Measurements from ENCODE around the gene FILIP1L. TPM values are rescaled to one million over a fixed set of nuclear protein-coding genes. Genes with fewer than 3 reads are reported as not detected.
A peak's percentile ranks its signal among the peaks of the same experiment; 100 is the strongest.

FILIP1L gene
- total and polyA plus RNA-seq, 2 of the 4 experiments (the other 2 are of a cell fraction) = 11.5 to 19.9 TPM

DNA sequence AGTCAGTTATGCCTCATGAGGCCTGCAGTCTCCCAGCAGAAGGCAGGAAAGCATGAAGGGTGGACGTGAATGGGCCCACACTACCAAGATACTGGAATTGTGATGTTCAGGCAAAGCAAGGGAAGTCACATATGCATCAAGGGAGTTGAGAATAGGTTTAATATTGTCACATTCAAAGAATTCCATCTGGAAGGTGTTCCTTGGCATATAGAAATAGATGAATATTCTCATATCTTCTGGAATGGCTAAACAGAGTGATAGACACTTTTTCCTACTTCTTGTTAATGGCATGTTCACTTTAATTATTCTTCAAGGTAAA is 193.0 kb downstream of the FILIP1L start:
- WGBS, 2 experiments (ENCODE audit: extremely low coverage in 2 of 2, insufficient read length in 1 of 2) = no CpG with 5 or more reads among the region's 1 CpG
- CTCF ChIA-PET = no interaction called here
- peak overlapping the region; percentile 43; the same call in 1 of the 2 replicates for H2BK20ac ChIP-seq (ENCODE audit: low read depth, low read length)

More for the DNA sequence above, 193.0 kb downstream of the FILIP1L start:
- no peak overlapping the region for H2BK15ac ChIP-seq (ENCODE audit: low read depth, low read length)
- H3K27me3 ChIP-seq (ENCODE audit: control insufficient read depth, insufficient read depth, low read length) = no peaks in the 10 kb centered on the region
- no TSS peak for BruUV-seq (replicated peaks)
- no peak overlapping the region for H2AFZ ChIP-seq (replicated peaks; ENCODE audit: low read length, poor library complexity)
- dilution Hi-C loops (cut with HindIII; ENCODE audit: low sequenced_read_pairs, unreplicated experiment) = no loop called here
- H3K4me3 ChIP-seq (ENCODE audit: insufficient read depth, low read depth, low read length) = no peak overlapping the region
- peak overlapping the region; percentile 55; the same call in 1 of the 2 replicates for H2BK120ac ChIP-seq (ENCODE audit: low read depth, low read length)
- no peaks in the 10 kb centered on the region for H3K9me3 ChIP-seq (ENCODE audit: control insufficient read depth, insufficient read depth, low read length)
- no peak overlapping the region for H3K56ac ChIP-seq (ENCODE audit: extremely low read depth, insufficient read depth, low read length)
- H3K4me2 ChIP-seq (ENCODE audit: low read depth, low read length) = no peak overlapping the region
- H4K5ac ChIP-seq (ENCODE audit: low read depth, low read length) = peak overlapping the region; percentile 81
- in situ Hi-C loops (cut with MboI; ENCODE audit: low sequenced_read_pairs) = no loop called here
- intact Hi-C loops (cut with micrococcal nuclease) = no loop called here
- H3K18ac ChIP-seq (ENCODE audit: low read depth, low read length) = peak overlapping the region; percentile 76; the same call in 1 of the 2 replicates
- POLR2A ChIA-PET (ENCODE audit: unreplicated experiment) = no interaction called here
- no peak for TF ChIP-seq CEBPB (IDR thresholded peaks at IDR 0.05; ENCODE audit: low read depth, low read length)
- TF ChIP-seq, protein P1, sequence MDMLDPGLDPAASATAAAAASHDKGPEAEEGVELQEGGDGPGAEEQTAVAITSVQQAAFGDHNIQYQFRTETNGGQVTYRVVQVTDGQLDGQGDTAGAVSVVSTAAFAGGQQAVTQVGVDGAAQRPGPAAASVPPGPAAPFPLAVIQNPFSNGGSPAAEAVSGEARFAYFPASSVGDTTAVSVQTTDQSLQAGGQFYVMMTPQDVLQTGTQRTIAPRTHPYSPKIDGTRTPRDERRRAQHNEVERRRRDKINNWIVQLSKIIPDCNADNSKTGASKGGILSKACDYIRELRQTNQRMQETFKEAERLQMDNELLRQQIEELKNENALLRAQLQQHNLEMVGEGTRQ (IDR thresholded peaks at IDR 0.05; ENCODE audit: low read depth, low read length) = no peak
- no peak for TF ChIP-seq MAFK (IDR thresholded peaks at IDR 0.05; ENCODE audit: low read depth, low read length)
- TF ChIP-seq RAD21 (IDR thresholded peaks at IDR 0.05; ENCODE audit: low read length) = no peak
- TF ChIP-seq, protein P2, sequence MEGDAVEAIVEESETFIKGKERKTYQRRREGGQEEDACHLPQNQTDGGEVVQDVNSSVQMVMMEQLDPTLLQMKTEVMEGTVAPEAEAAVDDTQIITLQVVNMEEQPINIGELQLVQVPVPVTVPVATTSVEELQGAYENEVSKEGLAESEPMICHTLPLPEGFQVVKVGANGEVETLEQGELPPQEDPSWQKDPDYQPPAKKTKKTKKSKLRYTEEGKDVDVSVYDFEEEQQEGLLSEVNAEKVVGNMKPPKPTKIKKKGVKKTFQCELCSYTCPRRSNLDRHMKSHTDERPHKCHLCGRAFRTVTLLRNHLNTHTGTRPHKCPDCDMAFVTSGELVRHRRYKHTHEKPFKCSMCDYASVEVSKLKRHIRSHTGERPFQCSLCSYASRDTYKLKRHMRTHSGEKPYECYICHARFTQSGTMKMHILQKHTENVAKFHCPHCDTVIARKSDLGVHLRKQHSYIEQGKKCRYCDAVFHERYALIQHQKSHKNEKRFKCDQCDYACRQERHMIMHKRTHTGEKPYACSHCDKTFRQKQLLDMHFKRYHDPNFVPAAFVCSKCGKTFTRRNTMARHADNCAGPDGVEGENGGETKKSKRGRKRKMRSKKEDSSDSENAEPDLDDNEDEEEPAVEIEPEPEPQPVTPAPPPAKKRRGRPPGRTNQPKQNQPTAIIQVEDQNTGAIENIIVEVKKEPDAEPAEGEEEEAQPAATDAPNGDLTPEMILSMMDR (conservative IDR thresholded peaks at IDR 0.05; ENCODE audit: low read depth, low read length) = no peak
- TF ChIP-seq CHD1 (IDR thresholded peaks at IDR 0.05; ENCODE audit: low read depth, low read length) = no peak
- no peak for TF ChIP-seq SMC3 (IDR thresholded peaks at IDR 0.05; ENCODE audit: low read depth, low read length)
- peaks cover 11% of the 10 kb centered on the region for H3K4me1 ChIP-seq (ENCODE audit: control insufficient read depth, insufficient read depth, low read length)
- 0 out of 2 replicates have a peak overlapping the region, but pooled peaks have one; percentile 34 for H3K27ac ChIP-seq (ENCODE audit: insufficient read depth, low read length)
- peaks cover 0 to 13% of the 10 kb centered on the region in 2 experiments; a peak in 2 of 4 replicates for H3K79me1 ChIP-seq (ENCODE audit: low read depth in 1 of 2, low read length in 2 of 2)
- H2AK9ac ChIP-seq (replicated peaks; ENCODE audit: low read depth, low read length, poor library complexity) = no peak overlapping the region
- H2BK5ac ChIP-seq (ENCODE audit: low read depth, low read length, poor library complexity, severe bottlenecking) = no peak overlapping the region
- H3K4ac ChIP-seq (ENCODE audit: low read depth, low read length) = peak overlapping the region; percentile 59
- ATAC-seq (ENCODE audit: low read depth) (no peak), DNase-seq (no peak)
- no peaks in the 10 kb centered on the region for H3K36me3 ChIP-seq (ENCODE audit: control insufficient read depth, insufficient read depth, low read length)
- H3K23ac ChIP-seq (ENCODE audit: low read depth, low read length) = peak overlapping the region; percentile 77
- H4K91ac ChIP-seq (ENCODE audit: insufficient read depth, low read depth, low read length) = peak overlapping the region; percentile 44
- no peak overlapping the region for H3K9ac ChIP-seq (ENCODE audit: low read depth, low read length)
- 0 out of 2 replicates have a peak, but pooled peaks cover 3% of the 10 kb centered on the region for H4K20me1 ChIP-seq (ENCODE audit: insufficient read depth, low read length)
- peak overlapping the region; percentile 95 for H2AK5ac ChIP-seq (ENCODE audit: low read depth, low read length)
- H3K9me1 ChIP-seq (ENCODE audit: insufficient read depth, low read length) = peaks cover 12% of the 10 kb centered on the region
- H4K8ac ChIP-seq (ENCODE audit: low read depth in 2 of 2, low read length in 2 of 2) = peak overlapping the region; percentile 52 to 59; a peak in 3 of 4 replicates
- peak overlapping the region; percentile 47; the same call in 1 of the 2 replicates for H3K14ac ChIP-seq (replicated peaks; ENCODE audit: low read depth, low read length)

All from IMR-90 (cell line).